Activated naive CD4-positive, alpha-beta T cell treated with anti-CD3 and anti-CD28 coated beads, Interleukin-2, amount 50 U/mL, for 24 hours (primary cell): Measurements from ENCODE around the gene MBLAC2.

Source experiments
- H3K27ac Mint-ChIP-seq: one replicate; pipeline ENCODE4 v1.8.0; 2021; ENCODE audit warnings: mild to moderate bottlenecking, mixed read lengths
- H3K27me3 Mint-ChIP-seq: one replicate; pipeline ENCODE4 v1.8.0; 2021; ENCODE audit warnings: mixed read lengths
- H3K36me3 Mint-ChIP-seq: one replicate; pipeline ENCODE4 v1.8.0; 2021; ENCODE audit warnings: mixed read lengths
- H3K4me1 Mint-ChIP-seq: one replicate; pipeline ENCODE4 v1.8.0; 2021; ENCODE audit warnings: mixed read lengths
- H3K4me3 Mint-ChIP-seq: one replicate; pipeline ENCODE4 v1.8.0; 2021; ENCODE audit warnings: mild to moderate bottlenecking, mixed read lengths
- H3K9me3 Mint-ChIP-seq: one replicate; pipeline ENCODE4 v1.8.0; 2021; ENCODE audit warnings: mixed read lengths

The MBLAC2 gene

DNA sequence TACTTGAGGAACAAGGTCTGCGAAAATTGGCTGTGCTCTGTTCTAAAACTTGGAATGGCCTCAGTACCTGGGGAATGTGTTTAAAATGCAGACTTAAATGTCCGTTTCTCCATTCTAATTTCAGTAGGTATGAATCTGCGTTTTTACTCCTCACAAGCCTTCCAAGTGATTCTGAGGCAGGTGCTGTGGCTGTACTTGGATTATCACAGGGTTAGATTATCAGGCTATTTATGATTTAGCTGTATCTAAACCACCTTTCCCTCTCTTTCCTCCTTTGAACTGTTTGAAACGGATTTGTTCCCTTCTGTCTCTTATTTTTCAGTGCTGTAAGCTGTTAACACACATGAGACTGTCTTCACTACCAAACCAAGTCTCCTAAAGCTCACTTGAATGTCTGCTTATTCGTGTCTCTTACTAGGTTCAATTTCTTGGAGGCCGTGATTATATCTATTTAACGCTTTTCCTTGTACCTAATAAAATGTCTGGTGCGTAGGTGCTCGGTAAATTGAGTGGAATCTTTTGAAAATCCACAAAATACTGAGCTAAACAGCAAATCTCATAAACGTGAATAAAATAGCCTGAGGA is 64.3 kb downstream of the MBLAC2 start:
- Mint-ChIP-seq H3K27ac (no peak overlapping the region), H3K36me3 (peaks cover 13% of the 10 kb centered on the region), H3K27me3 (no peaks in the 10 kb centered on the region), H3K4me3 (no peak overlapping the region), H3K4me1 (peaks cover 21% of the 10 kb centered on the region), H3K9me3 (peaks cover 4% of the 10 kb centered on the region)

GRCh38 chr5:90409318-90410177 is 65.0 kb downstream of the MBLAC2 start, which contains the start of gene CETN3:
Gene CETN3 (minus strand): TSS chr5:90409756. CDS start chr5:90409661, 95 bp downstream.
- Mint-ChIP-seq H3K27ac (no peak within 1 kb of the TSS), H3K4me1 (peaks cover 26% of the 10 kb centered on the region), H3K4me3 (no peak within 1 kb of the TSS), H3K27me3 (no peaks in the 10 kb centered on the region), H3K36me3 (peaks cover 17% of the 10 kb centered on the region), H3K9me3 (no peaks in the 10 kb centered on the region)

DNA sequence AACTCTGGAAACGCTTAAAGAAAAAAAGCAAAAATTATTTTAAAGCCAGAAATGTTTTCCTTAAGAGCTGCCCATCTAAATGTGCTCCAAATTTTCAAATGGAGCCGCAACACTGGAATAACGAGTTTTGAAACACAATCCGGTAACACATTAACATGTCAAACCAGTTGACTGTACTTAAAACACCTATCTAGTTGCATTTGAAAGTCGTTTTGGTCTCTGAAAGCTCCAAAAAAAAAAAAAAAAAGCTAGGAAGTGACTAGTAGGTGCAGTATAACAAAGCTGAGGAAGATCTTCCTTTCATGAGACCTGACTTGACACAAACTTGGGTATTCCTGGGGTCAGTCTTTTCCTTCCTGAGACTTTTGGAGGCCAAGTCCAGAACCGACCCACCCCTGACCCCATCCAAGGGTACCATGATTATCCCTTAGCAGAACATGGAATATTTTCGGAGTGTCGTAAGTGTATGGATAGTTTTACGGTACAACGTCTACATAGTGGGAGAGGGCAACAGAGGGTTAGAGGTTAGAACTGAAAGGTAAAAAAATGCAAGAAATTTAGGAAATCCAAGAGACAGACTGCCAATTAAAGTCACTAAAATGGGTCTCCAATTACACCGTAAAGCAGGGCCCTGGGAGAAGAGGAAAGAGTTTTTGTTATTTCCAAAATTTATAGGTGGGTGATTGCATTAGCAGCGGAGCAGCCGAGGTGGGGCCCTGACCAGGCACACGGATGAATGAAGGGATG is 65.8 kb downstream of the MBLAC2 start:
- Mint-ChIP-seq H3K36me3 (peaks cover 17% of the 10 kb centered on the region), H3K27ac (no peak overlapping the region), H3K9me3 (no peaks in the 10 kb centered on the region), H3K4me1 (peaks cover 26% of the 10 kb centered on the region), H3K4me3 (no peak overlapping the region), H3K27me3 (no peaks in the 10 kb centered on the region)
